NCI-H82 treated with DMSO at 0.1 percent for 48 hours (cell line): ENCODE measurements around the gene CD9.
"Not testable (repeated sequence)": the region's sequence is repeated elsewhere in the genome, so short reads cannot be mapped to it uniquely, and the experiment has no call there.

Experiments used
- DNase-seq: peaks from one replicate; lab custom pipeline; 2025; ENCODE audit not compliant: unreplicated experiment; lab: John Stamatoyannopoulos, UW

CD9 gene

DNA sequence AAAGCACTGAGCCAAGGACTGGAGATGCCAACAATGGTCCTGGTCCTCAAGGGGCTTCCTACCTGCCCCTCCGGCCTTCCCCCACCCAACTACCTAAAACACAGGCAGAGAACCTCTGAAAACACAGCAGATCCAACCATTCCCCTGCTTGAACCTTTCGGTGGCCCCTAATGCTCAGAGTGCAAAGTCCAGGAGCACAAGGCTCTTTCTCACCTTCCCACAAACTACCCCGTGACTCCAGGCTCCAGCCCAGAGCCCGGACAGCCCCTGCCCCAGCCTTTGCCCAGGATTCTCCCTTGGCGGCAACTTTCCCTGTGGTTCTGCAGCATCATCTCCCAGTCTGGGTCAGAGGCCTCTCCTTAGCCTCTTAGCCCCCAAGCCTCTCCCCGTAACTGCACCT is 1.6 kb upstream of the CD9 start:
- no peak for DNase-seq

DNA sequence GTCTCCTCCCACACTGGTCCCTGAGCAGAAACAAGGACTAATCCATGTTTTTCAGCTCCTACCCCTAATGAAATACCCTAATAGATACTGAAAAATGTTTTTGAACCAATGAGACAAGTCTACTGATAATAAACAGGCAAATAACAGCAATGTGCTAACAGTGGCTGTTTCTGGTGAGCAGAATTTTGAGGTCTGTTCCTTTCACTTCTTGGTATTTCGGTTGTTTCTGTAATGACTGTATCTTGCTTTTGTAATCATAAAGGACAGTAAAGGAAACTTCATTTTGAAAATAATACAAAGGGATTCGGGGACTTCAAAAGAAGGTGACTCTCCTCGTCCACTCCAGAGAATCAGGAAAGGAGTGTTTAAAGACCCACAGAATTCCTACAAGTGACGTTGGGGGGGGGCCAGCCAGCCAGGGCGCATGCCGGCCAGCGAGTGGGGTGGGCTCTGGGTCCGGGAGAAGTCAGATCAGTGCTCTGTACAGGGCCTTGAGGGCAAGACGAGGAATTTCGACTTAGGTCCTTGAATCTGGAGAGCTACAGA is 1.1 kb upstream of the CD9 start:
- no peak for DNase-seq

DNA sequence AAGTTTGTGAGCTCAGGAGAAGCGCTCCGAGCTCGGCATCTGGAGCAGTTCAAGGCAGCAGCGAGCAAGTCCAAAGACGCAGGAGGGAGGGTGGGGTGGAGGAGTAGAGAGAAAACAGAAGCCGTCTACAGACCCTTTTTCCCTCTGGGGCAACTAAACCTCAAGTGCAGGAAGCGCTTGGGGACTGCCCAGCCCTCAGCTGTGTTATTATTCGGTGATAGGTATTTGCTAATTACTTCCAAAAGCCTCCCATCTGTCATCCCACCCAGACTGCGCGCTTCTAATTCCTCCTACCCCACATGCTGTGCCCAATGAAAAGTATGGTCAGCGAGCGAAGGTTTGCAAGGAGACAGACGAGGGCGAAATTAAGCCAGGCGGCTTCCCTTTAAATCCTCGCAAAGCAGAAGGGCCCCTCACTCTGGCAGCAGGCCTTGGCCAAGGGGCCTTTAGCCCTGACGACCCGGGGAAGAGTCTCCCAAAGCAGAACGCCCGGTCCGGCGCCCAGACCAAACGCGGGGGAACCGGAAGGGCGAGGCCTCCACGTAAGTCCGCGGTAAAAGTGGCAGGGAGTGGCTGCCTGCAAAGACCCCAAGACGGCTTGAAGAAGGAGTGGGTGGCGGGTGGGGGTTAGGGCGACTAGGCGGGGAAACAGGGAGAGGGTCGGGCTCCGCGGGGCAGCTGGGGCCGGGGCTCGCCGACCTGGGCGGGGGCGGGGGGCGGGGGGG is 507 bp upstream of the CD9 start:
- peak; percentile 98 for DNase-seq

DNA sequence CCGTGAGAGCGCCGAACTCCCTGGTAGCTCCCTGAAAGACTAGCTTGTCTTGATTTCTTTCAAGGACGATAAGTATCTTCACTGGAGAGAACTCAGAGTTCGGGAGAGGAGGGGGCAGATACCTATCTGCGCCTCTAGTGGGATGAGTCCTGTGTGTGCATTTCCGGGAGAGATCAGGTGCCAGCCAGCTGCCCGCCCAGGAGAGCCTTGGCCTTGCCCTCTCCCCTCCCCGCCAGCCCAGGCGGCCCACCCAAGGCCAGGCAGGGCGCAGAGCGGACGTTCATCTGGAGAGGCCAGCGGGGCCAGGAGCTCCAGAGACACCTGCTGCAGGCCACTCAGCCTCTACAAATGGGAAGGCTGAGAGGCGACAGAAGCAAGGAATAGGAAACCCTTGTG is 1.0 kb downstream of the CD9 start:
- no peak for DNase-seq

DNA sequence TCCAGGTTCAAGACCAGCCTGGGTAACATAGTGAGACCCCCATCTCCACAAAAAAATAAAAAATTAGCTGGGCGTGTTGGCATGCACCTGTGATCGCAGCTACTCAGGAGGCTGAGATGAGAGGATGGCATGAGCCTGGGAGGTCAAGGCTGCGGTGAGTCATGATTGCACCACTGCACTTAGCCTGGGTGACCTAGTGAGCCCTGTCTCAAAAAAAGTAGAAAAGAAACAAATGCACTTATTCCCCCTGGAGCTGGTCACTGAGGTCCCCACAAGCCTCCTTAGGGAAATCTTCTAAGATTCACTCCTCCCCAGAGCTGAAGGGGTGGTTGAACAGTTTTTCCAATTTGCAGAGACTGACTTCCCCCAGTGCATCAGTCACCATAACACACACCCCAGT is 1.6 kb downstream of the CD9 start:
- no peak for DNase-seq

DNA sequence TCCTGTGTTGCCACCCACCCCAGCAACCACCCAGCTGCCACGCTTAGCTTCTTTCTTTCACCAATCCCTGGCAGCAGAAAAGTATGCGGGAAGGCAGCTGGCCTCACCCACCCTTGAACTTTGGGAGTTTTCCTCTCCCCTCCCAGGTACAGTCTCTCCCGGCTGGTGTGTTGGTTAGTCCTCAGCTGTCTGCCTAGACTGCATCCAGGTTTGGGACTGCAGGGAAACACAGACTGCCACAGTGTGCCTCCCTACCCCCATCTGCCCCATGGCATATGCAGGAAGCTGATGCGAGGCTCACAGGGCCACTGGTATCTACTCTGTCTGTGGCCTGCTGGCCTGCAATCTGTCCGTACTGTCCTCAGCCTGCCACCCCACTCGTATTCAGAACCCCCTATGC is 2.1 kb downstream of the CD9 start:
- DNase-seq: no peak

DNA sequence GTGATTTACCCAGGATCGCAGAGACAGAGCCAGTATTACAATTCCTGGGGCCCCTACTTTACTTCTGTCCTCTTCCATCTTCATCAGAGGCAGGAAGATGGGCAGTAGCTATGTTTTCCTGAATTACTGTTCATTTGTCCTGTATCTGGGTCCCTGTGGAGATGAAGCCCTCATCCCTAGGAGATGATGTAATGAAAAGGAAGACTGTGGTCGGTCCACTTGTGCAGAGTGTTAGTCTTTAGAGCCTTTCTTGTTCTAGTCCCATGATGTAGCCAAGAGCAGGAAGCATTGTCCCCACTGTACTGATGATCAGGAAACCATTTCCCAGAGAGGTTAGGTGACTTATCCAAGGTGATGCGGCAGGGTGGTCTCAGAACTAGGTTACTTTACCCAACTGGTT is 2.6 kb downstream of the CD9 start:
- DNase-seq: no peak

DNA sequence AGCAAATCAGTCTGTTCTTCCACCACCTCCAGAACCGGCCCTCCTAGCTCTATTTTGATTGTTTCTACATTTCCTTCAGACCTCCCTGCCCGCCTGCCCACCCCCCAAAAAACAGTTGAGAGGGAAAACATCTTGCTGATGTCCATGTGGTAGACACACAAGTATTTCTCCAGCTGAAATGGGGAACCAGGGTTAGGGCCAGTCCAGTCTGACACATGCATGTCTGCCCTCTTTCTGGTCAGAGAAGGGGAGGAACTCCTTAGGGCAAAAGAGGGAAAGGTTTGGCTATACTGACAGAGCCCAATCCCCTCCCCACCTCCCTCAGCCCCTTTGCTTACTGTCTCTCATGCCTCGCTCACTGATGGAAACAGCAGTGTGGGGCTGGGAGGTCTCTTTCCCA is 3.4 kb downstream of the CD9 start:
- DNase-seq: no peak

DNA sequence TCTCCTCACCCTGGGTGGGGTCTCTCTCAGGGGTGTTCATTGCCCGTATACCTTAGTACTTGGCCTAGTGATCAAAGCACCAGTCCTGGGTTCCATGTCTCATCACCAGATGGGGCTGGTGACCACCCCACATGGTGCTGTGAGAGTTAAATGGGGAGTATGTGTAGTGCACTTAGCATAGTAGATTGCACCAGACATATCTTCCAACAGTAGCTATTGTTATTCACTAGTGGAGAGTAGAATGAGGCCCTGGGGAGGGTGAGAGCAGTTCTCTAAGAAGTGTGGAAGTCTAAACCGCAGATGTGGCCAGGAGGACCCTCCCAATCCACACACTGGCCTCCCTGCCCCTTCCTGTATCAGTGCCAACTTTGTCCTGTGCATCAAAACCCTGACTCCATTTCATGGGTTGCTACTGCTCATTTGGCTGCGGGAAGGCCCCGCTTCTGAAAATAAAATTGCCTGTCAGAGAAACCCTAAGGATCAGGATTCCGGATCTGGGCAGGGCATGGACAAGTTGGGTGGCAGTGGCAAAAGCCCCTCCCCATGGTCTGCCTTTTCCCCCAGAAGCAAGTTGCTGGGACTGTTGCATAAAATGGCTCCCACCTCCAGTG is 4.4 kb downstream of the CD9 start:
- DNase-seq: no peak

DNA sequence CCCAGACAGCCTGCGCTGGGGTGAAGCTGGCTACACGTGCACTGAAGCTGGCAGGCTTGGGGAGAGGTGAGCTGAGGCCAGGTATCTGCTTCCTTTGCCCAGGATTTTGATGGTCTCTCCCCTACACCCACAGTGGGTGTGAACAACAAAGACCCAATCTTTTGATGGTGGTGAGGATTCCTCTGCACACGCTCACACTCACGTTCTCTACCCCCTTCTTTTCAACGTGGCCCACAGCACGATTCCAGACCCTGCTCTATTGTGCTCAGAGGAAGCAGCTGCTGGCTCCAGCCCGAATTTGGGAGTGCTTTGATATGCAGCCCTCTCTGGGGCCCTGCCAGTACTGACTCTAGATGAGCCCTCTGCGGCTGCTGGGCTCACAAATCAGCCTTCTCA is 4.9 kb downstream of the CD9 start:
- no peak for DNase-seq

DNA sequence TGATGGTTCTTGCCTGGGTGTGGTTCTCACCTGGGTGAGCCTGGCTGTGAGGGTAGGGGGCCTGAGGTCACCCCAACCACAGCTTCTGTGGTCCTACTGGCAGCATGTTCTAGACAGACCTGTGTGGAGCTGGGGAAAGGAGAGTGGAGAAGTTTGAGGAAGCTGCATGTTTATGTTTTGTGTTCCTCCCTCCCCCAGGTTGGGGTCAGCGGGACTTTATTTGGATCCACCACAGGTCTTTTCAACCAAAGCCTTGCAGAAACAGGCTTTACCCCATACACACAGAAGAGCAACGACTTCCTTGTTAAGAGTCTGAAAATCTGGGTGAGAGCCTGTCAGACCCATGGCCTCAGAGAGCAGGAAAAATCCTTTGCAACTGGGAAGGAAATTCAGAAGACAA is 5.6 kb downstream of the CD9 start:
- DNase-seq: no peak

DNA sequence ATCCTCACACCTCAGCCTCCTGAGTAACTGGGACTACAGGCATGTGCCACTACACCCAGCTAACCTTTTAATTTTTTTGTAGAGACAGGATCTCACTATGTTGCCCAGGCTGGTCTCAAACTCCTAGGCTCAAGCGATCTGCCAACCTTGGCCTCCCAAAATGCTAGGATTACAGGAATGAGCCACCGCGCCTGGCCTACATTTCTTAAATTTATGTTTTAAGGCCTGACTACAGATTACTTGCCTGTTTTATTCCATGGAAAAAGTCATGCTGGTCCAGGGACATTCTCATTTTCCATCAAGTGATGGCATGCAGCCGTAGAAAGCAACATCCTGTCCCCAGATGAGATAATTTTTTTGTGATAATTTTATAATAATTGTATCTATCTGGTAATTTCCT is 6.1 kb downstream of the CD9 start:
- no peak for DNase-seq

DNA sequence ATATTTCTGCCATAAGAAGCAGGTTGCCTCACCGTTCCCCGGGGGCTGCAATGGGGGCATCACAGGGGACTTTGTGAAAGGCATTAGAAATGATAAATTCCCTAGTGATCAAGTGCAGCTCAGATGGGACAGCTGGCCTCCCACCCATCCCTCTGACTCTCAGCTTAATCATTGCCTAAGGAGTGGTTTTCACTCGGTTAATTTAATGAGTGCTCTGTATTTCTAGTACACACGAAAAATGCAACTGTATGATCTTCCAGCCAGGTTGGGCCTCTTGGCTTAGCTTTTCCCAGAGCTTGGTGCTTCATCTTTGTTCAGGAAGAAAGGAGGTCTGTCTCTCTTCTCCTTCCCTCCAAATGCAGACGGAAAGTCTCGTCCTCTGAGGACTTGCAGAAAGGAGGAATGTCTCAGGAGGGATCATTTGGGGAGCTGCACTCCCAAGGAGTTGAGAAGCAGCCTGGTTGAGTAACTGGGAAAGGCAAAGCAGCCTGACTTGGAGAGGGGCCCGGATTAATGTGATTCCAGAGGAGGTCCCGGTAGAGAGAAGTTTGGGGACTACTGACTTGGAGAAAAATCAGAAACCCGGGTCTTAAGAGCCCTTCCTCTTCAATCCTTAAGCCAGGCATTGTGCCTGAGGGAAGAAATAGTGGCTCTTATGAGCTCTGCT is 7.2 kb downstream of the CD9 start:
- no peak for DNase-seq

DNA sequence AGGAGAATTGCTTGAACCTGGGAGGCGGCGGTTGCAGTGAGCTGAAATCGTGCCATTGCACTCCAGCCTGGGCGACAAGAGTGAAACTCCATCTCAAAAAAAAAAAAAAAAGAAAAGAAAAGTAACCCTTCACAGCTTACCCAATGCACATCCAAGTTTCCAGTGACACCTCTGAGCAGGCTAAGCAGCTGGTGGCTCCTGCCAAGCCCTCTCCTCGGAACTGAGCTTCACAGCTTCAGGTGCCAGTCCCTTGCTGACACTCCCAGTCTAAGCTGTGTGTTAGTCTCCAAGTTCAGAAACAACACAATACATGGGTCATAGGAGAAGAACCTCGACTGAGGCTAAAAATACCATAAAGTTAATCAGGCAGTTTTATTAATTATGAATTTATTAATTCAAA is 7.9 kb downstream of the CD9 start:
- no peak for DNase-seq

DNA sequence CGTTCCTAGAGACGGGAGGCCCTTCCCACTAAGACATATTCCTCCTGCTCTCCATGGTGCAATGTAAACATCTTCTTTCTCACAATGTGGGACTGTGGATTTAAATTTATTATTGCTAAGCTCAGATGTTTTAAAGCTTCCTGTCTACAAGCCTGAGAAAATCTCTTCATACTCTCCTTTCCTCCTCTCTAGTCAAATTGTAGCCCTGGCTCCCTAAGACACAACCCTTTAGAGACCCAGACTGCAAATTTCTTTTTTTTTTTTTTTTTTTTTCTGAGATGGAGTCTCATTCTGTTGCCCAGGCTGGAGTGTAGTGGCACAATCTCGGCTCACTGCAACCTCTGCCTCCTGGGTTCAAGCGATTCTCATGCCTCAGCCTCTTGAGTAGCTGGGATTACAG is 9.2 kb downstream of the CD9 start:
- DNase-seq: not testable (repeated sequence)

DNA sequence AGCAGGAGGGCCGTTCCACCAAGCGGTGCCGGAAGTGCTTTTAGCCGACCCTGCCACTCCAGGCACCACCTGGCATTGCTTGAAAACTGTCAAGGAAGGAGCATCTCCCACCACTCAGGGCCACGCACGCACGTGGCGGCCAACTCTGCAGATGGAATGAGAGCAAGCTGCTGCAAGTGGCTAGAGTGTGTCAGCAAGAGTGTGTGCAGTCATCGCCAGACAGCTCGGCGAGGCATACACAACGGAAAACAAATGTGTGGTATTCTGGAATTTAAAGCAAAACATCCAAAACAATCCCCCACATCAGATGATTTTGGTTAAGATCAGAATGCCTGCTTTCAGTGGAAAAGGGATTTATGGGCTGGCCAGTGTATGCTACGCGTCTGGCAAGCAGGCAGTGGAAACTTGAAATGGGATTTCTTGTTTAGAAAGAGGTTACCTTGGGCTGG is 11.2 kb downstream of the CD9 start:
- no peak for DNase-seq

DNA sequence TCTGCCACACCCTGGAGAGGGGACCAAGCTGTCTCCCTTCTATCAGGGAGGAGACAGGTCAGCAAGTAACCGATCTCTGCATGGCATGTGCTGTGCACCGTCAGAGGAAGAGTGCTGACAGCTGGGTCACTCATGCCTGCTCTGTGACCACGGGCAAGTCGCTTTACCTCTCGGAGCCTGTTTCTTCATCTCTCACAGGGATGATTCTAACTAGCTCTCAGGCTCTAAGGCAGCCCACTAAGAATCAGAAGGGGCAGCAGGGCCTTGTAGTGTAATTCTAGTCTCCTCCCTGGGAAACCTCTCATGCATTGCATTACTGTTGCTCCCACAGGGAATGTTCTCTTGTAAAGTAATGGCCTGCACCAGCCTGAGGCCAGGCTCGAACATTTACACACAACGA is 11.9 kb downstream of the CD9 start:
- no peak for DNase-seq

DNA sequence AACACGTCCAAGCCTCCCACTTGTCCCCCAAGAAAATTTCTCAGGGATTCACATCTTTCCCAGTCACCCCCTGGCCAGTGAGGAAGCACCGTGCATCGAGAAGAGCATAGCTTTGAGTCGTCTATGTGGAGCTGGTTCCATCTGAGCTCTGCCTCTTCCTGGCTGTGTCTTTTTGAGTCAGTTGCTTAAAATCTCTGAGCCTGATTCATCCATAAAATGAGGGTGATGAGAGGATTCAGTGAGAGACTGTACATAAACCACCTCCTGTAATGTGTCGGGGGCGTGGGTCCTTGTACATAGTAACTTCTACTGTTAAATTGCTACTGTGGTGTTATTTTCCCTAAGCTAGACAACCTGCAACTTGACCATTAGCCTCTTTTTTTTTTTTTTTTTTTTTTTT is 13.8 kb downstream of the CD9 start:
- DNase-seq: no peak

DNA sequence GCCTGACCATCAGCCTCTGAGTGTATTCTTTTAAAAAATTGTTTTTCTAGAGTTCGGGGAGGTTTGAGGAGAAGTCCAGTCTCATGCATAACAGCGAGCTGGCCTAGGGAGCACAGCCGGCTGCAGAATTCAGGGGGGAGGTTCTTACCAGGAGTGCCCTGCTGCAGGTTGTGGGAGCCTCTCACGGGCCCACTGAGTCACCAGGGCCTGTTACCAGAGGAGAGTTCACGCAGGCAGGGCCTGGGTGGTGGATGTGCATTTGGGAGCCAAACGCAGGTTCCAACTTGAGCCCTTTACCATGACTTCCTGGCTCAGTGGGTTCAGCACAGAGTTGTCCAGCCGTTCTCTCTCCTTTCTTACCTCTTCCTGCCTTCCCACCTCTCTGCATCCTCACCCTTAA is 14.4 kb downstream of the CD9 start:
- no peak for DNase-seq

DNA sequence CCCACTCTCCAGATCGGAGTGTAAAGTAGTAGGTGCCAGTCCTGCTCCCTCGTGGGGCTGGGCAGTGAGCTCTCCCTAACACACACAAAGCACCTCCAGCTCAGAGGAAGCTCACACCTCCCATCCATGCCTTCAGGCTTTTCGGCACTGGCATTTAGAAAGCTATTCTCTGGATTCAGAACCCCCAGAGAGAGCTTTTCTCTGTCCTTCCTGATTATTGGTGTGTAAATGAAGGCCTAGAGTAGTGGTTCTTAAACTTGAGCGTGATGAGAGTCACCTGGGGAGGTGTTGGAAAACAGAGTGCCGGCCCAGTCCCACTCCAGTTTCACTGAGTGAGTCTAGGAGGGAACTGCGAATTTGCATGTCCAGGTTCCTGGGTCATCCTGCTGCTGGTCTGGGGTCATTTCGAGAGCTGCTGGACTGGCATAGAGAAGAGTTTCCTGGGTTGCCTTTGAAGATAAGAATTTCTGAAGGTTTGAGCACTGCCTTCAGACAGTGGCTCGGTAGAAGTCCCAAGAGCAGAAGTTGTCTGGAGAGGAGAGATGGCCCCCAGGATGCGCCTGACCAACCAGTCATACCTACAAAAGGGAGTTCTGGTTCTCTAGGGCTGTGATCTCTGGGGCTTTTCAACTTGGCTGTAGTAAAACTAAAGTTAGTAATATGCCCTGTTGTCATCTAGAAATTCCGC is 15.1 kb downstream of the CD9 start:
- no peak for DNase-seq

DNA sequence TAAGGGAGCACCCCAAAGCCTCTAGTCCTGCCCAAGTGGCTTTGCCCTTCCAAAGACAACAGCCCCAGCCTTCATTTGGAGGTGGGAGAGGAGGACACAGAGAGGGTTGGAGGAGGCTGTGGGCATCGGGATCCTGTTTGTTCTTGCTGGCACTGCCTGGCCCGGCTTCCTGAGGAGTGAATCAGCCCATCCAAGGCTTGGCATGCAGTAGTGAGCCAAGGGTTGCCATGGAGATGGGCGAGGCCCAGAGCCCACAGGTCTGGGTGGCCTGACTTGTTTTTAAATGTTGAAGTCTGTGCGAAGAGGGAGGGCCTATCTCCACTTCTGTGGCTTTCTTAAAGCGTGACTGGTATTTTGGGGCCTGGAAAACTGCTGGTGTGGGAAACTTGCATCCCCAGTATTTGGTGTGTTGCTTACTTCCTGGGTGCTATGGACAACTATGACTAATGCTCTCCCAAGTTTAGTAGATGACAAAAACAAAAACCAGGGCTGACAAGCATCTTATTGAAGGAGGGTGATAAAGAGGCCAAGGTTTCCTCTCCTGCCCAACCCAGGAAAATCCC is 15.8 kb downstream of the CD9 start:
- no peak for DNase-seq
